Osteoblast (primary cell): ENCODE data around the gene STUM. TPM values are rescaled to one million over a fixed set of nuclear protein-coding genes. Genes with fewer than 3 reads are reported as not detected.

ENCODE experiments used
- DNase-seq: peaks from one replicate; pipeline ENCODE4 v3.0.0; 2011; ENCODE audit warnings: low spot score, mixed read lengths; ENCODE audit not compliant: insufficient read length; ENCODE audit errors: missing footprints
- H2AFZ ChIP-seq: 2 replicates; pipeline ENCODE4 v1.6.0; 2011; ENCODE audit warnings: mild to moderate bottlenecking, low read length
- H3K27ac ChIP-seq: 2 replicates; pipeline ENCODE4 v1.5.1; 2011; ENCODE audit warnings: mild to moderate bottlenecking, low read depth, low read length, moderate library complexity
- H3K27me3 ChIP-seq: 2 replicates; pipeline ENCODE4 v1.6.0; 2012; ENCODE audit warnings: mild to moderate bottlenecking, control low read depth, inconsistent platforms, low read length, moderate library complexity; ENCODE audit not compliant: insufficient read depth
- H3K36me3 ChIP-seq: 2 replicates; pipeline ENCODE4 v1.5.1; 2011; ENCODE audit warnings: mild to moderate bottlenecking, low read length, control low read depth, moderate library complexity; ENCODE audit not compliant: insufficient read depth
- H3K4me1 ChIP-seq: 2 replicates; pipeline ENCODE4 v1.5.1; 2011; ENCODE audit warnings: mild to moderate bottlenecking, low read length, control low read depth, moderate library complexity; ENCODE audit not compliant: insufficient read depth
- H3K4me2 ChIP-seq: 2 replicates; pipeline ENCODE4 v1.6.0; 2011; ENCODE audit warnings: mild to moderate bottlenecking, low read length; ENCODE audit not compliant: insufficient read depth
- H3K4me3 ChIP-seq: fragments of 200-600 bp; sonication (generic); 3 replicates; pipeline ENCODE4 v1.5.1; 2012; ENCODE audit warnings: mild to moderate bottlenecking, low read length, inconsistent platforms; ENCODE audit not compliant: insufficient read depth
- H3K79me2 ChIP-seq: 2 replicates; pipeline ENCODE4 v1.6.0; 2012; ENCODE audit warnings: mild to moderate bottlenecking, low read length, control low read depth, inconsistent platforms; ENCODE audit not compliant: insufficient read depth
- H3K9me3 ChIP-seq: 2 replicates; pipeline ENCODE4 v1.5.1; 2011; ENCODE audit warnings: low read depth, low read length, control low read depth
- H4K20me1 ChIP-seq: 2 replicates; pipeline ENCODE4 v1.6.0; 2012; ENCODE audit warnings: mild to moderate bottlenecking, low read length, control low read depth; ENCODE audit not compliant: insufficient read depth
- CTCF ChIP-seq: IDR thresholded peaks from 2 replicates; pipeline ENCODE4 v1.5.1; 2011; ENCODE audit warnings: mild to moderate bottlenecking, low read depth, low read length, moderate library complexity; ENCODE audit errors: extremely low read depth
- total RNA-seq: library from RNA; depleted of rRNA; stranded (reverse); fragments of >200 nt; gene quantifications from 2 replicates; pipeline ENCODE4 v1.2.3, GENCODE V29; 2012

STUM gene
- total RNA-seq, 1 donor = under 0.01 TPM

- H3K4me3 ChIP-seq = no peak overlapping the region
- no peak overlapping the region for H3K4me2 ChIP-seq
- H3K9me3 ChIP-seq = no peaks in the 10 kb centered on the region
- H3K27ac ChIP-seq = no peak overlapping the region
- H3K27me3 ChIP-seq = no peaks in the 10 kb centered on the region
- no peaks in the 10 kb centered on the region for H3K79me2 ChIP-seq
- DNase-seq = peak; percentile 56
- no peaks in the 10 kb centered on the region for H3K36me3 ChIP-seq
- no peaks in the 10 kb centered on the region for H4K20me1 ChIP-seq
- H3K4me1 ChIP-seq = no peaks in the 10 kb centered on the region
- TF ChIP-seq CTCF = no peak
- no peak overlapping the region for H2AFZ ChIP-seq
Measured at GRCh38 chr1:226574591-226575435, 26.2 kb downstream of the STUM start.

- Histone ChIP-seq H3K9me3 (no peaks in the 10 kb centered on the region), H3K79me2 (no peaks in the 10 kb centered on the region), H3K4me2 (no peak overlapping the region), H2AFZ (no peak overlapping the region), H3K4me1 (no peaks in the 10 kb centered on the region), H3K27me3 (no peaks in the 10 kb centered on the region), H3K36me3 (no peaks in the 10 kb centered on the region), H4K20me1 (no peaks in the 10 kb centered on the region), H3K4me3 (no peak overlapping the region), H3K27ac (no peak overlapping the region)
- no peak for TF ChIP-seq CTCF
- no peak for DNase-seq
Measured at GRCh38 chr1:226575436-226575720, 26.8 kb downstream of the STUM start.

- no peaks in the 10 kb centered on the region for H3K36me3 ChIP-seq
- H3K4me3 ChIP-seq = no peak overlapping the region
- no peaks in the 10 kb centered on the region for H3K4me1 ChIP-seq
- H3K9me3 ChIP-seq = no peaks in the 10 kb centered on the region
- no peak overlapping the region for H2AFZ ChIP-seq
- no peaks in the 10 kb centered on the region for H3K79me2 ChIP-seq
- no peak for TF ChIP-seq CTCF
- H4K20me1 ChIP-seq = no peaks in the 10 kb centered on the region
- DNase-seq = no peak
- no peaks in the 10 kb centered on the region for H3K27me3 ChIP-seq
- H3K4me2 ChIP-seq = no peak overlapping the region
- H3K27ac ChIP-seq = no peak overlapping the region
Measured at GRCh38 chr1:226575739-226576378, 27.3 kb downstream of the STUM start.

- H3K36me3 ChIP-seq = no peaks in the 10 kb centered on the region
- H3K4me3 ChIP-seq = no peak overlapping the region
- no peak overlapping the region for H3K4me2 ChIP-seq
- H4K20me1 ChIP-seq = no peaks in the 10 kb centered on the region
- no peak overlapping the region for H2AFZ ChIP-seq
- H3K4me1 ChIP-seq = no peaks in the 10 kb centered on the region
- no peak for DNase-seq
- H3K79me2 ChIP-seq = no peaks in the 10 kb centered on the region
- H3K9me3 ChIP-seq = no peaks in the 10 kb centered on the region
- no peak for TF ChIP-seq CTCF
- no peaks in the 10 kb centered on the region for H3K27me3 ChIP-seq
- no peak overlapping the region for H3K27ac ChIP-seq
Measured at GRCh38 chr1:226576601-226577000, 28.0 kb downstream of the STUM start.
